Panc1 (cell line): ENCODE results near the gene PLEKHM2. TPM values are rescaled to one million over a fixed set of nuclear protein-coding genes. Genes with fewer than 3 reads are reported as not detected.

Source experiments
- ATAC-seq: fragments of 200-7000 bp; cut with Tn5 transposase; 2 replicates; pipeline ENCODE4 v1.9.1; 2020; ENCODE audit warnings: mild to moderate bottlenecking, moderate library complexity
- BruUV-seq: library from RNA; stranded (reverse); fragments of 400-500 nt; replicated peaks from 2 replicates; lab custom pipeline; 2021; lab: Mats Ljungman, UMichigan
- CTCF ChIA-PET: fragments of 300-600 bp; sonication (Branson Sonifier 250); formaldehyde crosslinking; loops from one replicate; lab custom pipeline; 2022; ENCODE audit warnings: antibody characterized with exemption; lab: Charles Lee
- POLR2A ChIA-PET: fragments of 300-600 bp; sonication (Branson Sonifier 250); formaldehyde crosslinking; loops from one replicate; lab custom pipeline; 2022; ENCODE audit warnings: antibody characterized with exemption; lab: Charles Lee
- DNase-seq: peaks from one replicate; pipeline ENCODE4 v3.0.0-alpha.2; 2010; ENCODE audit warnings: low read depth, low spot score
- H3K27ac ChIP-seq: 2 replicates; pipeline ENCODE4 v1.5.1; 2011; ENCODE audit warnings: mild to moderate bottlenecking, low read length, inconsistent platforms
- H3K27me3 ChIP-seq: fragments of 200-500 bp; sonication (Bioruptor generic); 2 replicates; pipeline ENCODE4 v1.6.0; 2014; ENCODE audit warnings: low read length, inconsistent platforms; ENCODE audit not compliant: control insufficient read depth, insufficient read depth
- H3K36me3 ChIP-seq: fragments of 200-500 bp; sonication (Bioruptor generic); 2 replicates; pipeline ENCODE4 v1.5.1; 2014; ENCODE audit warnings: inconsistent platforms, mild to moderate bottlenecking, low read length, moderate library complexity; ENCODE audit not compliant: control insufficient read depth, insufficient read depth
- H3K4me1 ChIP-seq: 2 replicates; pipeline ENCODE4 v1.5.1; 2011; ENCODE audit warnings: inconsistent platforms, mild to moderate bottlenecking, low read length, moderate library complexity; ENCODE audit not compliant: control insufficient read depth, insufficient read depth
- H3K4me3 ChIP-seq, 2 experiments: 2 replicates each; pipeline ENCODE4 v1.5.1; 2011 to 2012; ENCODE audit warnings: low read depth in 2 of 2, low read length in 2 of 2, mild to moderate bottlenecking in 2 of 2, inconsistent platforms in 1 of 2, moderate library complexity in 1 of 2
- H3K9me3 ChIP-seq: fragments of 200-500 bp; sonication (Bioruptor generic); 2 replicates; pipeline ENCODE4 v1.5.1; 2014; ENCODE audit warnings: low read depth, mild to moderate bottlenecking, inconsistent platforms, low read length, moderate library complexity; ENCODE audit not compliant: control insufficient read depth, insufficient read depth
- POLR2AphosphoS5 ChIP-seq: IDR thresholded peaks from 2 replicates; pipeline ENCODE4 v1.6.1; 2012; ENCODE audit warnings: mild to moderate bottlenecking, low read depth, low read length, moderate library complexity
- SIN3A ChIP-seq: IDR thresholded peaks from 2 replicates; pipeline ENCODE4 v1.6.1; 2012; ENCODE audit warnings: low read depth, mild to moderate bottlenecking, low read length, moderate library complexity, borderline replicate concordance; ENCODE audit not compliant: insufficient read depth
- TCF7L2 ChIP-seq: IDR thresholded peaks from 2 replicates; pipeline ENCODE4 v1.6.1; 2011; ENCODE audit warnings: mild to moderate bottlenecking, low read depth, low read length, inconsistent platforms
- in situ Hi-C: cut with HindIII; loops from 2 replicates; pipeline ENCODE4 v1.10.0; 2016; ENCODE audit warnings: low sequenced_read_pairs, low pct_unique_long_range_greater_than_20kb
- intact Hi-C: fragments of 100-400 bp; cut with micrococcal nuclease; formaldehyde crosslinking; loops from one replicate; pipeline ENCODE4 v1.10.0; 2022; ENCODE audit not compliant: unreplicated experiment
- total RNA-seq: library from RNA; stranded (reverse); gene quantifications from one replicate; pipeline ENCODE4 v1.2.1, GENCODE V29; 2021; ENCODE audit not compliant: unreplicated experiment
- TF ChIP-seq, protein P1 (sequence below), 2 experiments: IDR thresholded peaks; 2 replicates each; pipeline ENCODE4 v1.6.1; 2011 to 2012; ENCODE audit warnings: low read depth in 2 of 2, control low read depth in 1 of 2, low read length in 1 of 2, mild to moderate bottlenecking in 1 of 2, moderate library complexity in 1 of 2; ENCODE audit not compliant: insufficient read depth in 1 of 2
- TF ChIP-seq, protein P2 (sequence below): fragments of 450-650 bp; IDR thresholded peaks from 2 replicates; pipeline ENCODE4 v1.5.1; 2017; ENCODE audit warnings: mild to moderate bottlenecking

The PLEKHM2 gene
- total RNA-seq, 1 experiment from 2014 or later, result 54.6 TPM

DNA sequence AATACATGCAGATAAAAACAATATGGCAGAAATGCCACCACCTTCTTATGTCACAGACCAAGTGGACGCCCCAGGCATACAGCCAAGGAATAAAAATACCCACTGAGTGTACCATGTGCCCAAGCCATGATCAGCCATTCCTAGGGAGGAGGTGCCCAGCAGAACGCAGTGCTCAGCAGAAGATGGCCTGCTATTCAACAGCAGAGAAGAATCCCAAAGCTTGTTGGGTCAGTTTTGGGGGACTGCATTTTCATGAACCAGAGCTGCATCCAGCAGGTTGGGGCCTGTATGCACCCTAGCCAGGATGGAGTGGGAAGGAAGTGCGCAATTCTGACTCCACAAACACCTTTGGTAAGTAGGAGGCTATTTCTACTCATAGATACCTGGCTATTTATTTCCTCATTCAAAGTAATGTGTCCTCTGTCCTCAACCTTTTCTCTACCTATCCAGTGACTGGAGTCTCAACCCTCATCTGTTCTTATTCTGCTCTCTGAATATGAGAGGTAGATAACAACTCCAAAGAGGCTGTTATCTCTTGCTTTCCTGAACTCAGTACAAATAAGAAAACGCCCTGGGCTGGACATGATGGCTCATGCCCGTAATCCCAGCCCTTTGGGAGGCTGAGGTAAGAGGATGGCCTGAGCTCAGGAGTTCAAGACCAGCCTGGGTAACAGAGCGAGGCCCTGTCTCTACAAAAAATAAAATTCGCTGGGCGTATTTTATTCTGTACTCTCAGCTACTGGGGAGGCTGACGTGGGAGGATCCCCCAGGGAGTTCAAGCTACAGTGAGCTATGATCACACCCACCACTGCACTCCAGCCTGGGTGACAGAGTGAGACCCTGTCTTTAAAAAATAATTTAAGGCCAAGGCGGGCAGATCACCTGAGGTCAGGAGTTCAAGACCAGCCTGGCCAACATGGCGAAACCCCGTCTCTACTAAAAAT is 2.5 kb upstream of the PLEKHM2 start:
- no peaks in the 10 kb centered on the region for H3K36me3 ChIP-seq
- no peak for TF ChIP-seq TCF7L2
- TF ChIP-seq, protein P1, sequence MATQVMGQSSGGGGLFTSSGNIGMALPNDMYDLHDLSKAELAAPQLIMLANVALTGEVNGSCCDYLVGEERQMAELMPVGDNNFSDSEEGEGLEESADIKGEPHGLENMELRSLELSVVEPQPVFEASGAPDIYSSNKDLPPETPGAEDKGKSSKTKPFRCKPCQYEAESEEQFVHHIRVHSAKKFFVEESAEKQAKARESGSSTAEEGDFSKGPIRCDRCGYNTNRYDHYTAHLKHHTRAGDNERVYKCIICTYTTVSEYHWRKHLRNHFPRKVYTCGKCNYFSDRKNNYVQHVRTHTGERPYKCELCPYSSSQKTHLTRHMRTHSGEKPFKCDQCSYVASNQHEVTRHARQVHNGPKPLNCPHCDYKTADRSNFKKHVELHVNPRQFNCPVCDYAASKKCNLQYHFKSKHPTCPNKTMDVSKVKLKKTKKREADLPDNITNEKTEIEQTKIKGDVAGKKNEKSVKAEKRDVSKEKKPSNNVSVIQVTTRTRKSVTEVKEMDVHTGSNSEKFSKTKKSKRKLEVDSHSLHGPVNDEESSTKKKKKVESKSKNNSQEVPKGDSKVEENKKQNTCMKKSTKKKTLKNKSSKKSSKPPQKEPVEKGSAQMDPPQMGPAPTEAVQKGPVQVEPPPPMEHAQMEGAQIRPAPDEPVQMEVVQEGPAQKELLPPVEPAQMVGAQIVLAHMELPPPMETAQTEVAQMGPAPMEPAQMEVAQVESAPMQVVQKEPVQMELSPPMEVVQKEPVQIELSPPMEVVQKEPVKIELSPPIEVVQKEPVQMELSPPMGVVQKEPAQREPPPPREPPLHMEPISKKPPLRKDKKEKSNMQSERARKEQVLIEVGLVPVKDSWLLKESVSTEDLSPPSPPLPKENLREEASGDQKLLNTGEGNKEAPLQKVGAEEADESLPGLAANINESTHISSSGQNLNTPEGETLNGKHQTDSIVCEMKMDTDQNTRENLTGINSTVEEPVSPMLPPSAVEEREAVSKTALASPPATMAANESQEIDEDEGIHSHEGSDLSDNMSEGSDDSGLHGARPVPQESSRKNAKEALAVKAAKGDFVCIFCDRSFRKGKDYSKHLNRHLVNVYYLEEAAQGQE (IDR thresholded peaks at IDR 0.05; ENCODE audit: insufficient read depth in 1 of 2, low read depth in 2 of 2, low read length in 1 of 2), result no peak
- no peak for TF ChIP-seq POLR2AphosphoS5
- ChIA-PET POLR2A (interaction anchor here (0.7 kb wide), 1 partner anchor 96 kb away, joined by 4 read pairs; no protein-coding TSS in a partner anchor), CTCF (no interaction called here)
- peaks cover 9% of the 10 kb centered on the region; the same call in 1 of the 2 replicates for H3K4me1 ChIP-seq
- BruUV-seq, result no TSS peak
- in situ Hi-C loops (no loop called here), intact Hi-C loops (no loop called here)
- H3K27ac ChIP-seq, result no peak overlapping the region
- no peak for DNase-seq
- no peaks in the 10 kb centered on the region for H3K27me3 ChIP-seq
- no peak overlapping the region for H3K4me3 ChIP-seq
- no peaks in the 10 kb centered on the region for H3K9me3 ChIP-seq
- no peak for ATAC-seq

- BruUV-seq, result no TSS peak
- Histone ChIP-seq H3K27me3 (no peaks in the 10 kb centered on the region), H3K9me3 (no peaks in the 10 kb centered on the region), H3K4me1 (peaks cover 9% of the 10 kb centered on the region; the same call in 1 of the 2 replicates), H3K36me3 (no peaks in the 10 kb centered on the region), H3K4me3 (no peak overlapping the region), H3K27ac (no peak overlapping the region)
- CTCF ChIA-PET, result no interaction called here
- POLR2A ChIA-PET, result interaction anchor here (0.6 kb wide), 1 partner anchor 10 kb away, joined by 3 read pairs; no protein-coding TSS in a partner anchor
- intact Hi-C loops (no loop called here), in situ Hi-C loops (no loop called here)
- DNase-seq, result no peak
- TF ChIP-seq, protein P2, sequence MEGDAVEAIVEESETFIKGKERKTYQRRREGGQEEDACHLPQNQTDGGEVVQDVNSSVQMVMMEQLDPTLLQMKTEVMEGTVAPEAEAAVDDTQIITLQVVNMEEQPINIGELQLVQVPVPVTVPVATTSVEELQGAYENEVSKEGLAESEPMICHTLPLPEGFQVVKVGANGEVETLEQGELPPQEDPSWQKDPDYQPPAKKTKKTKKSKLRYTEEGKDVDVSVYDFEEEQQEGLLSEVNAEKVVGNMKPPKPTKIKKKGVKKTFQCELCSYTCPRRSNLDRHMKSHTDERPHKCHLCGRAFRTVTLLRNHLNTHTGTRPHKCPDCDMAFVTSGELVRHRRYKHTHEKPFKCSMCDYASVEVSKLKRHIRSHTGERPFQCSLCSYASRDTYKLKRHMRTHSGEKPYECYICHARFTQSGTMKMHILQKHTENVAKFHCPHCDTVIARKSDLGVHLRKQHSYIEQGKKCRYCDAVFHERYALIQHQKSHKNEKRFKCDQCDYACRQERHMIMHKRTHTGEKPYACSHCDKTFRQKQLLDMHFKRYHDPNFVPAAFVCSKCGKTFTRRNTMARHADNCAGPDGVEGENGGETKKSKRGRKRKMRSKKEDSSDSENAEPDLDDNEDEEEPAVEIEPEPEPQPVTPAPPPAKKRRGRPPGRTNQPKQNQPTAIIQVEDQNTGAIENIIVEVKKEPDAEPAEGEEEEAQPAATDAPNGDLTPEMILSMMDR, result no peak
- TF ChIP-seq POLR2AphosphoS5 (no peak), SIN3A (no peak), TCF7L2 (no peak)
- TF ChIP-seq, protein P1 (IDR thresholded peaks at IDR 0.05; ENCODE audit: insufficient read depth in 1 of 2, low read depth in 2 of 2, low read length in 1 of 2), result no peak
- ATAC-seq, result no peak
Measured at GRCh38 chr1:15682936-15683341, 1.2 kb upstream of the PLEKHM2 start.
